ENCODE measurements around the gene SAMHD1. TPM values are rescaled to one million over a fixed set of nuclear protein-coding genes. Genes with fewer than 3 reads are reported as not detected.

SAMHD1 gene
- total and polyA plus RNA-seq, 2 donors (not counting 1 experiment from before 2014, with no cell fraction given) = 25.9 to 47.2 TPM

DNA sequence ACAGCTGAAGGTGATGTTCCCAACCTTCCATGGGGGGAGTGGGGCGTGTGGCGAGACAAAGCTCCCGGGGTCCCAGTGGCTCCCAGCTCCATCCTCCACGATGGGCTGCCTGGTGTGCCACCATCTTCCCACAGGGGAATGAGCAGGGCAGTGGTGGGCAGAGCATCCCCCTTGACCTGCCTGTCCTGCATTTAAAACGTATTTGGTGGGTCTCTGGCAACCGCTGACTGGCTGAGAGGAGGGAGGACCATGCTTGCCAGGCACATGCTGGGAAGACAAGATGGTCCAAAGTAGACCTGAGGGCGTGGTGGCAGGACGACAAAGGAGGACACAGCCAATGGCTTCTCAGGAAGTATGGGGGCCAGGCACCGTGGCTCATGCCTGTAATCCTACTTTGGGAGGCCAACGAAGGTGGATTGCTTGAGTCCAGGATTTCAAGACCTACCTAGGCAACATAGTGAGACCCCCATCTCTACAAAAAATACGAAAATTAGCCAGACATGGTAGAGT is 70.7 kb downstream of the SAMHD1 start:
- Histone ChIP-seq H3K4me3 (replicated peaks in 1 of 4; ENCODE audit: control extremely low read depth in 1 of 4, insufficient read depth in 1 of 4, low read depth in 3 of 4, low read length in 4 of 4) (no peak overlapping the region), H3K27me3 (ENCODE audit: control insufficient read depth, insufficient read depth, low read length) (no peaks in the 10 kb centered on the region), H3K79me2 (ENCODE audit: control insufficient read depth, insufficient read depth, low read length) (no peaks in the 10 kb centered on the region), H3K27ac (ENCODE audit: insufficient read depth, low read length) (no peak overlapping the region), H2AFZ (ENCODE audit: low read length) (no peak overlapping the region), H3K36me3 (ENCODE audit: control insufficient read depth, insufficient read depth, low read length) (no peaks in the 10 kb centered on the region), H3K9me3 (ENCODE audit: control insufficient read depth, insufficient read depth, low read depth, low read length) (no peaks in the 10 kb centered on the region), H4K20me1 (ENCODE audit: control insufficient read depth, extremely low read depth, insufficient read depth, low read length) (no peaks in the 10 kb centered on the region), H3K9ac (ENCODE audit: insufficient read depth, low read length) (no peak overlapping the region), H3K4me2 (ENCODE audit: extremely low read depth, insufficient read depth, low read length) (no peak overlapping the region), H3K4me1 (ENCODE audit: control insufficient read depth, extremely low read depth, insufficient read depth, low read length) (no peaks in the 10 kb centered on the region)
- DNase-seq (ENCODE audit: low read depth in 2 of 2) = no peak
- TF ChIP-seq EZH2 (IDR thresholded peaks at IDR 0.05; ENCODE audit: low read length, missing control alignments) = no peak
- TF ChIP-seq, protein P1, sequence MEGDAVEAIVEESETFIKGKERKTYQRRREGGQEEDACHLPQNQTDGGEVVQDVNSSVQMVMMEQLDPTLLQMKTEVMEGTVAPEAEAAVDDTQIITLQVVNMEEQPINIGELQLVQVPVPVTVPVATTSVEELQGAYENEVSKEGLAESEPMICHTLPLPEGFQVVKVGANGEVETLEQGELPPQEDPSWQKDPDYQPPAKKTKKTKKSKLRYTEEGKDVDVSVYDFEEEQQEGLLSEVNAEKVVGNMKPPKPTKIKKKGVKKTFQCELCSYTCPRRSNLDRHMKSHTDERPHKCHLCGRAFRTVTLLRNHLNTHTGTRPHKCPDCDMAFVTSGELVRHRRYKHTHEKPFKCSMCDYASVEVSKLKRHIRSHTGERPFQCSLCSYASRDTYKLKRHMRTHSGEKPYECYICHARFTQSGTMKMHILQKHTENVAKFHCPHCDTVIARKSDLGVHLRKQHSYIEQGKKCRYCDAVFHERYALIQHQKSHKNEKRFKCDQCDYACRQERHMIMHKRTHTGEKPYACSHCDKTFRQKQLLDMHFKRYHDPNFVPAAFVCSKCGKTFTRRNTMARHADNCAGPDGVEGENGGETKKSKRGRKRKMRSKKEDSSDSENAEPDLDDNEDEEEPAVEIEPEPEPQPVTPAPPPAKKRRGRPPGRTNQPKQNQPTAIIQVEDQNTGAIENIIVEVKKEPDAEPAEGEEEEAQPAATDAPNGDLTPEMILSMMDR (conservative IDR thresholded peaks at IDR 0.05 in 1 of 2, IDR thresholded peaks at IDR 0.05 in 1 of 2; ENCODE audit: low read depth in 1 of 2, low read length in 2 of 2) = no peak

DNA sequence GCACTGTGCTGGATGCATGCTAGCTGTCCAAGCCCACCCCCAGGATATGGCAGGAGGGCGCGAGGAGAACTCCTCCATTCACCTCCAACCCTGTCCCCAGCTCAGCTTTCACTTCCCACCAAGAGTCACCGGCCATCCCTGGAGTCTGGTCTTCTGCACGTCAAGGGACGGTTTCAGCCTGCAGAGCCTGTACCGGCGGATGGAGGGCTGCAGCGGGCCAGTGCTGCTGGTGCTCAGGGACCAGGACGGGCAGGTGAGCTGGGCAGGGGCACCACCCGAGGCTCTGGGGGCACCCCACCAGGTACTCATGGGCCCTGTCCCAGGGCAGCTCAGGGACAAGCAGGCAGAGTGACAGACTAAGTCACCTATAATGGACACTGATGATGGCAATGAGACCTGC is 72.6 kb downstream of the SAMHD1 start:
- DNase-seq (ENCODE audit: low read depth in 2 of 2) = no peak
- Histone ChIP-seq H3K9me3 (ENCODE audit: control insufficient read depth, insufficient read depth, low read depth, low read length) (no peaks in the 10 kb centered on the region), H3K79me2 (ENCODE audit: control insufficient read depth, insufficient read depth, low read length) (no peaks in the 10 kb centered on the region), H3K4me3 (replicated peaks in 1 of 4; ENCODE audit: control extremely low read depth in 1 of 4, insufficient read depth in 1 of 4, low read depth in 3 of 4, low read length in 4 of 4) (no peak overlapping the region), H3K27ac (ENCODE audit: insufficient read depth, low read length) (no peak overlapping the region), H3K9ac (ENCODE audit: insufficient read depth, low read length) (no peak overlapping the region), H4K20me1 (ENCODE audit: control insufficient read depth, extremely low read depth, insufficient read depth, low read length) (no peaks in the 10 kb centered on the region), H3K27me3 (ENCODE audit: control insufficient read depth, insufficient read depth, low read length) (no peaks in the 10 kb centered on the region), H3K36me3 (ENCODE audit: control insufficient read depth, insufficient read depth, low read length) (no peaks in the 10 kb centered on the region), H3K4me2 (ENCODE audit: extremely low read depth, insufficient read depth, low read length) (no peak overlapping the region), H2AFZ (ENCODE audit: low read length) (no peak overlapping the region), H3K4me1 (ENCODE audit: control insufficient read depth, extremely low read depth, insufficient read depth, low read length) (no peaks in the 10 kb centered on the region)
- no peak for TF ChIP-seq EZH2 (IDR thresholded peaks at IDR 0.05; ENCODE audit: low read length, missing control alignments)

DNA sequence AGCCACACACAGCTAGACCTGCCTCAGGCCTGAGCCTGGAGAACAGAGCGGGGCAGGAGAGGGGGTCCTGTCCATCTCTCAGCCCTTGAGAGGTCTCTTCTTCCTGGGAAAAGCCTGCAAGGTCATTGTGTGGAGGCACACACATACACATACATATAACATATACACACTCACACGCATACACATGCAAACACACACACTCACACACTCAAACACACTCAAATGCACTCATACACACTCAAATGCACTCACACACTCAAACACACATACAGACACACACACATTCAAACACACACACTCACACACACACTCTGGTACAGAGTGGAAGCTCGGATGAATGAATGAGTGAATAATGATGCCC is 75.1 kb downstream of the SAMHD1 start:
- Histone ChIP-seq H3K27me3 (ENCODE audit: control insufficient read depth, insufficient read depth, low read length) (no peaks in the 10 kb centered on the region), H3K27ac (ENCODE audit: insufficient read depth, low read length) (no peak overlapping the region), H3K79me2 (ENCODE audit: control insufficient read depth, insufficient read depth, low read length) (no peaks in the 10 kb centered on the region), H3K4me1 (ENCODE audit: control insufficient read depth, extremely low read depth, insufficient read depth, low read length) (no peaks in the 10 kb centered on the region), H2AFZ (ENCODE audit: low read length) (no peak overlapping the region), H3K4me3 (replicated peaks in 1 of 4; ENCODE audit: control extremely low read depth in 1 of 4, insufficient read depth in 1 of 4, low read depth in 3 of 4, low read length in 4 of 4) (no peak overlapping the region), H3K9ac (ENCODE audit: insufficient read depth, low read length) (no peak overlapping the region), H4K20me1 (ENCODE audit: control insufficient read depth, extremely low read depth, insufficient read depth, low read length) (no peaks in the 10 kb centered on the region), H3K9me3 (ENCODE audit: control insufficient read depth, insufficient read depth, low read depth, low read length) (no peaks in the 10 kb centered on the region), H3K36me3 (ENCODE audit: control insufficient read depth, insufficient read depth, low read length) (no peaks in the 10 kb centered on the region), H3K4me2 (ENCODE audit: extremely low read depth, insufficient read depth, low read length) (no peak overlapping the region)
- TF ChIP-seq, protein P1 (conservative IDR thresholded peaks at IDR 0.05 in 1 of 2, IDR thresholded peaks at IDR 0.05 in 1 of 2; ENCODE audit: low read depth in 1 of 2, low read length in 2 of 2) = no peak
- TF ChIP-seq EZH2 (IDR thresholded peaks at IDR 0.05; ENCODE audit: low read length, missing control alignments) = no peak
- no peak for DNase-seq (ENCODE audit: low read depth in 2 of 2)

Measured in fibroblast of lung (primary cell).